DMS79 (cell line): ENCODE measurements around the gene NDUFAF3.
A peak's percentile ranks its signal among the peaks of the same experiment; 100 is the strongest.
"Not testable (repeated sequence)": the region's sequence is repeated elsewhere in the genome, so short reads cannot be mapped to it uniquely, and the experiment has no call there.

Source experiments
- DNase-seq: peaks from one replicate; lab custom pipeline; 2025; lab: John Stamatoyannopoulos, UW

NDUFAF3 gene

GRCh38 chr3:48999085-48999858 is 22.6 kb upstream of the NDUFAF3 start:
- DNase-seq, result no peak

GRCh38 chr3:49001155-49001554 is 20.8 kb upstream of the NDUFAF3 start:
- DNase-seq, result no peak

GRCh38 chr3:49004352-49005302 is 17.3 kb upstream of the NDUFAF3 start:
- no peak for DNase-seq

GRCh38 chr3:49005303-49005680 is 16.6 kb upstream of the NDUFAF3 start:
- peak; percentile 74 for DNase-seq

GRCh38 chr3:49005998-49006397 is 15.9 kb upstream of the NDUFAF3 start:
- no peak for DNase-seq

GRCh38 chr3:49006408-49007067 is 15.4 kb upstream of the NDUFAF3 start:
- no peak for DNase-seq

- peak; percentile 85 for DNase-seq
Measured at GRCh38 chr3:49007068-49007770, 14.7 kb upstream of the NDUFAF3 start, which contains the start of gene WDR6. Gene WDR6 (plus strand): TSS chr3:49007391. CDS start chr3:49007432, 41 bp downstream.

GRCh38 chr3:49007771-49008528 is 14.0 kb upstream of the NDUFAF3 start:
- peak; percentile 38 for DNase-seq

GRCh38 chr3:49008627-49009026 is 13.3 kb upstream of the NDUFAF3 start:
- DNase-seq, result not testable (repeated sequence)

GRCh38 chr3:49009396-49009795 is 12.5 kb upstream of the NDUFAF3 start:
- no peak for DNase-seq

GRCh38 chr3:49012441-49013017 is 9.4 kb upstream of the NDUFAF3 start:
- DNase-seq, result no peak

GRCh38 chr3:49013113-49013737 is 8.7 kb upstream of the NDUFAF3 start:
- no peak for DNase-seq

GRCh38 chr3:49013738-49014660 is 7.9 kb upstream of the NDUFAF3 start:
- DNase-seq, result no peak

- no peak for DNase-seq
Measured at GRCh38 chr3:49015072-49015471, 6.8 kb upstream of the NDUFAF3 start.

- no peak for DNase-seq
Measured at GRCh38 chr3:49015765-49016164, 6.2 kb upstream of the NDUFAF3 start.

- peak; percentile 59 for DNase-seq
Measured at GRCh38 chr3:49016414-49017228, 5.3 kb upstream of the NDUFAF3 start.

GRCh38 chr3:49017229-49017970 is 4.5 kb upstream of the NDUFAF3 start:
- no peak for DNase-seq
